WI38 (cell line): ENCODE results near the gene OGN.

Source experiments
- H3K4me3 ChIP-seq: 2 replicates; pipeline ENCODE4 v1.5.1; 2011; ENCODE audit warnings: low read depth, mild to moderate bottlenecking, control low read depth, low read length
- CTCF ChIP-seq: IDR thresholded peaks from 2 replicates; pipeline ENCODE4 v1.5.1; 2012; ENCODE audit warnings: low read depth, mild to moderate bottlenecking, control low read depth, low read length

Gene OGN

DNA sequence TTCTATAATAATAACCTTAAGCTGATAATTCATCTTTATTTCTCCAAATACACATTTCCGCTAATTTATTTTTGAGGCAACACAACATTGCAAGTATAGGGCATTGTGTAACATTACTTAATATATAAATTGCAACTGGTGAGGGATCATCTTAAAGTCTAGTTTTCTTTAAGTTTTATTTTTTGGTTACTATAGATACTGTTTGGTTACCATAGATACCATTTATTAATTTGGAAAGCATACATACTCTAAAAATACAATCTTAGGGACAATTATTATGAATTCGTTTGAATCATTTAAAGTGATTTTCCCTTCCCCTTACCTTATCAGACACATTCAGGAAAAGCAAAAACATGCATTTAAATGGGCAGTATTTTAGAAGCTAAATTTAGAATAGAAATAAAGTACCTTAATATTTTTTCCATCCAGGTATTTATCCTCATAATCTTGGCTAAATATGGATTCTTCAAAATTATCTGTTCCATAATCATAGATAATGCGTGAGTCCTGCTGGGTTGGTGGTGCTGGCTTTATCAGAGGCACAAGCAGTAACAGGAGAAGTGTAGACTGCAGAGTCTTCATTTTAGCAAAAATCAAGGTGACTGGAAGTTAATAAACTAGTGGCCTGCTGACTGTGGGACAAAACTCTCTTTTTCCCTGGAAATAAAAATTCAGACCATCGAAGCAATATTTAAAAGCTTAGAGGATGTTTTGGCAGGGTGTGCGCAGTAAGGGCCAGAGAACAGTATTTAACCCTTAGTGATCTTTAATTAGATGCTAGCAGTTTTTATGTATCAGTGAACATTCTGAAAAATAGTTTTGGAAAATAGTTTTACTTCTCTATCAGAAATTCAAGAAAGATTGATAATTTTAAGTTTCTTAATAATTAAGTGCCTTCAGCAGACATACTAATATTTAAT is 1.3 kb downstream of the OGN start:
- no peak for TF ChIP-seq CTCF
- H3K4me3 ChIP-seq: no peak overlapping the region

- TF ChIP-seq CTCF: no peak
- no peak overlapping the region for H3K4me3 ChIP-seq
Observed at GRCh38 chr9:92402360-92402759, 2.0 kb downstream of the OGN start.

DNA sequence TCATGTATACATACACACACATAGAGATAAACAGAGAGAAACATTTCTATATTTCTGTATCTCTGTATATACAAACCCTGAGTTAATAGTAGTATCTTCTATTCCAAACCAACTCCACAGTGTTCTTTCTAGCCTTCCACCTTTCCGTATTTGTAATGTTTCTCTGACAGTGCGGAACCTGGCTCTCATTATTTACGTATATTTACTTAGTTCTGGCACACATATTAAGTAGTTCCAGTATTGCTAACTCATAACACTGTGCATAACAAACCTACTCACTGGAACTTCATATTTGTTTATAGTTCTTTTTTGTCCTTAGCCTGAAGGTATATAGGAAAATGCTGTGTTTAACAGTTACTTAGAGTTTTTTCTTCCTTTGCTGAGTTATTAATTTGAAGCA is 6.5 kb downstream of the OGN start:
- TF ChIP-seq CTCF: no peak
- H3K4me3 ChIP-seq: no peak overlapping the region

- no peak for TF ChIP-seq CTCF
- H3K4me3 ChIP-seq: no peak overlapping the region
Observed at GRCh38 chr9:92395617-92396016, 8.8 kb downstream of the OGN start.

GRCh38 chr9:92393686-92394085 is 10.7 kb downstream of the OGN start:
- H3K4me3 ChIP-seq: no peak overlapping the region
- TF ChIP-seq CTCF: no peak

GRCh38 chr9:92392690-92393089 is 11.7 kb downstream of the OGN start:
- H3K4me3 ChIP-seq: no peak overlapping the region
- TF ChIP-seq CTCF: no peak

DNA sequence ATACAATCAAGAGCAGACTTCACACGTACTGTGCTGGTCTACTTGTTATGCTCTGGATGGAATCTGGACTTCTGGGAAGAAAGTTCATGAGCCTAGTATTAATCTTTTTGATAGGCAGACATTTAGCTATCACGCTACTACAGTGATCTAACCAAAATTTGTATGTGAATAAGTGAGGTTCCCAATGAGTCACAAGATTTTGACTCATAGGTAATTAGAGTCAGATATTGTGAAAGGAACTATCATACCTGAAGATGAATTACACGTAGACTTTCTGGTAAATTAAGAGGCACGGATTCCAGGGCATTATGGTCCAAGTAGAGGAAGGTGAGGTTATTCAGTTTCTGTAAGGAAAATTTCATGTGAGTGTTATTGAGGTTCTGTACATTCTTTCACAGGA is 18.4 kb downstream of the OGN start:
- no peak for TF ChIP-seq CTCF
- H3K4me3 ChIP-seq: no peak overlapping the region
